ENCODE measurements around the gene RASD1. TPM values are rescaled to one million over a fixed set of nuclear protein-coding genes. Genes with fewer than 3 reads are reported as not detected.

The RASD1 gene
- total RNA-seq, 3 donors from 2014 or later (not counting 1 experiment from before 2014, with no cell fraction given), result 0.60 to 2.4 (median 1.2) TPM

DNA sequence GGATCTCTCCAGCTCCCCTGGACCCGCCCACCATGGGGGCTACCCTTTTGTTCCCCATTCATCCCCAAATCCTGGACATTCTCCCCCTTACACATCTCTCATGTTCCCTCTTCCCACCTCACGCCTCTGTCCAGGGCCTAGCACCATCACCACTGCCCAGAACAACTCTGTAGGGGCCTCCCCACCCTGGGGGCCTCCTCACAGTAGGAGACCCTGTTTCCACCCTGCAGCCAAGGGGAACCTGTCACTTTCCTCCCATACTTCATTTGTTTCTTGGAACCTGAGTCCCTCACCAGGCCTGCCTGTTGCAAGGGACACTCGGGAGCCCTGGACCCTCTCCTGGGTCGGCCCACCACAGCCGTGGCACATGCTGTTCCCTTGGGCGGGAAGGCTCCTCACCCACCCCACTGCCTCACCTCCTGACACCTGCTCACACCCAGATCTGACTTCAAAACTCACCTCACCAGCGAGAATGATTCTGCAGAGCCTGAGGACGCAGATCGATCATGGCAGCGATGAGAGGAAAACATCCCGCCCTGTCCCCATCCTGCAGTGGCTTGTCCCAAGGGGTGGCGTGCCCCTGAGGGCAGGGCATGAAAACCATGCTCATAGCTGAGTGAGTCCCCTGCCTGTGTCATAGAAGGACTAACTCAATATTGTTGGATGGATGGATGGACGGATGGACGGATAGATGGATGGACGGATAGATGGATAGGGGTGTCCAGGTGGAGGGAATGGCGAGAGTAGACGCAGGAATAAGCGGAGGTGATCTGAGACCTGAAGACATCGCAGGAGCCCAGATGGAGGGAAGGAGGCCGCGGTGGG lies 6.8 kb upstream of the RASD1 start:
- H3K36me3 Mint-ChIP-seq, result no peaks in the 10 kb centered on the region
- no peak overlapping the region for H3K4me3 Mint-ChIP-seq
- H3K9me3 Mint-ChIP-seq, result no peaks in the 10 kb centered on the region
- no peak for DNase-seq
- no peak overlapping the region for H3K27ac Mint-ChIP-seq
- no peaks in the 10 kb centered on the region for H3K4me1 Mint-ChIP-seq
- Histone ChIP-seq H3K9me3 (ENCODE audit: control insufficient read depth, insufficient read depth, low read length) (no peaks in the 10 kb centered on the region), H3K4me3 (ENCODE audit: low read length) (no peak overlapping the region), H3K27me3 (ENCODE audit: control insufficient read depth, insufficient read depth, low read length) (no peaks in the 10 kb centered on the region), H3K36me3 (ENCODE audit: control insufficient read depth, insufficient read depth, low read length) (no peaks in the 10 kb centered on the region), H3K27ac (ENCODE audit: low read length) (no peak overlapping the region), H3K4me1 (ENCODE audit: control insufficient read depth, insufficient read depth, low read length) (no peaks in the 10 kb centered on the region)
- ATAC-seq, result no peak
- intact Hi-C loops (cut with micrococcal nuclease), result no loop called here
- TF ChIP-seq, protein P1, sequence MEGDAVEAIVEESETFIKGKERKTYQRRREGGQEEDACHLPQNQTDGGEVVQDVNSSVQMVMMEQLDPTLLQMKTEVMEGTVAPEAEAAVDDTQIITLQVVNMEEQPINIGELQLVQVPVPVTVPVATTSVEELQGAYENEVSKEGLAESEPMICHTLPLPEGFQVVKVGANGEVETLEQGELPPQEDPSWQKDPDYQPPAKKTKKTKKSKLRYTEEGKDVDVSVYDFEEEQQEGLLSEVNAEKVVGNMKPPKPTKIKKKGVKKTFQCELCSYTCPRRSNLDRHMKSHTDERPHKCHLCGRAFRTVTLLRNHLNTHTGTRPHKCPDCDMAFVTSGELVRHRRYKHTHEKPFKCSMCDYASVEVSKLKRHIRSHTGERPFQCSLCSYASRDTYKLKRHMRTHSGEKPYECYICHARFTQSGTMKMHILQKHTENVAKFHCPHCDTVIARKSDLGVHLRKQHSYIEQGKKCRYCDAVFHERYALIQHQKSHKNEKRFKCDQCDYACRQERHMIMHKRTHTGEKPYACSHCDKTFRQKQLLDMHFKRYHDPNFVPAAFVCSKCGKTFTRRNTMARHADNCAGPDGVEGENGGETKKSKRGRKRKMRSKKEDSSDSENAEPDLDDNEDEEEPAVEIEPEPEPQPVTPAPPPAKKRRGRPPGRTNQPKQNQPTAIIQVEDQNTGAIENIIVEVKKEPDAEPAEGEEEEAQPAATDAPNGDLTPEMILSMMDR (IDR thresholded peaks at IDR 0.05), result no peak
- WGBS (ENCODE audit: insufficient coverage), result 93% methylated on average over 21 of the region's 21 CpGs
- peaks cover 0 to 5% of the 10 kb centered on the region in 2 donors for H3K27me3 Mint-ChIP-seq (ENCODE audit: low read depth in 2 of 2)

DNA sequence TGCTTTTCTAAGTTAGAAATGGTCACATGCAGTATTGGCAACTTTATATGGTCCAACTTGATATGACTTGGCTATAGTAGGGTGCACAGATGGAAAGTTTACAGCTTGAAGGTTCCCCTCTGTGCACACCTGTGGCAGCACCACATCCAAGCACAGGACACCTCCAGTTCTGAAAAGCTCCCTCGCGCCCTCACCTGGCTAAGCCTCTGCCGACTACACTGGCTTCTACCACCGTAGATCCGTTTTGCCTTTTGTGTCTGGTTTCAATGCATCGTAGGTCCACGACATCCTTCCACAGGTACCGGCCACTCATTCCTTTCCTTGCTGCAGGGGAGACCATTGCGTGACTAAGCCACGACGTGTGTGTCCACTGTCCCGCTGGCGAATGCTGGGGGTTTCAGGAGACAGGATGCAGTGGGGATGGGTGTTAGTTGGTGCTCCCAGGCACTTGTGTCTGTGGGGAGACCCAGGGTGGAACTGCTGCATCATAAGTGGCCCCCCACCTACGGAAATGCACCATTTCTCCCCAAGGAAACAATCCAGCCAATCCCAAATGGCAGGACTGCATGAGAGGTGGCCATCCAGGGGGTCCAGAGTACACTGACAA lies 4.9 kb upstream of the RASD1 start:
- H3K4me3 Mint-ChIP-seq, result no peak overlapping the region
- H3K27ac Mint-ChIP-seq, result no peak overlapping the region
- ATAC-seq (no peak), DNase-seq (peak in 1 of 2 donors; percentile 53)
- H3K9me3 Mint-ChIP-seq, result no peaks in the 10 kb centered on the region
- WGBS (ENCODE audit: insufficient coverage), result 81% methylated on average over 14 of the region's 14 CpGs
- Histone ChIP-seq H3K27me3 (ENCODE audit: control insufficient read depth, insufficient read depth, low read length) (no peaks in the 10 kb centered on the region), H3K4me3 (ENCODE audit: low read length) (no peak overlapping the region), H3K27ac (ENCODE audit: low read length) (no peak overlapping the region), H3K9me3 (ENCODE audit: control insufficient read depth, insufficient read depth, low read length) (no peaks in the 10 kb centered on the region), H3K36me3 (ENCODE audit: control insufficient read depth, insufficient read depth, low read length) (no peaks in the 10 kb centered on the region), H3K4me1 (ENCODE audit: control insufficient read depth, insufficient read depth, low read length) (peaks cover 6% of the 10 kb centered on the region)
- H3K36me3 Mint-ChIP-seq, result no peaks in the 10 kb centered on the region
- intact Hi-C loops (cut with micrococcal nuclease), result no loop called here
- TF ChIP-seq, protein P1 (IDR thresholded peaks at IDR 0.05), result no peak
- peaks cover 0 to 5% of the 10 kb centered on the region in 2 donors for H3K27me3 Mint-ChIP-seq (ENCODE audit: low read depth in 2 of 2)
- peaks cover 0 to 5% of the 10 kb centered on the region in 2 donors for H3K4me1 Mint-ChIP-seq

DNA sequence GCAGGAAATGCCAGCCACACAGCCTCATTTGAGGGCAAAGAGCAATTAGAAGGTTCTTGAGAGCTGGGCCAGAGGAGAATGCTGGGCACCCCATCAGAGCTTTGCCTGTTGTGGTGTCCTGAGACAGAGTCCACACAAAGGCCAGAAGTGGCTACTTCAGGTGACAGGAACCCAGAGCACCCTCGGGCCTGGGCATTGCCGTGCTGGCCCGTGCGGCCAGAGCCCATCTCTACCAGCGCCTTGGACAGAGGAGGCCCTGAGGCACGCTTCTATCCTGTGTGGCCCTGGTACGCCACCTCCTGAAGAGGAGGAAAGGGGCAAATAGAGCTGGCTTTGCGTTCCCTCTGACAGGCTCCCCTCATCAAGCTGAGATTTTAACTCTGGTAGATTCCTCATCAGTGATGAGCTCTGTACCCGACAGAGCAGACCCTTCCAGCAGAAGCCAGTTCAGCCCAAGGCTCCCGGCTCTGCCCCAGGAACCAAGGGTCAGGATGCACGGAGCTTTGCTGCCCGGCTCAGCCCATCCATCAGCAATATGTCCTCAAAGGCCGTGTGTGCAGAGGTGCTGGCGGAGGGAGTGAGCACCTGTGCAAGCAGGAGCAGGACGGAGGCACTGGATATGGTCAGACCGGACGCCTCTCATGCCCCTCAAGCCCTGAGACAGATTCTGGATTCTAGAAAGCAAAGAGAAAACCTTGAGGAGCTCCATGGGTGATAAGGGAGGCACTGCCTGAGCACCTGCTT lies 3.4 kb upstream of the RASD1 start:
- intact Hi-C loops (cut with micrococcal nuclease), result no loop called here
- Histone ChIP-seq H3K36me3 (ENCODE audit: control insufficient read depth, insufficient read depth, low read length) (no peaks in the 10 kb centered on the region), H3K4me3 (ENCODE audit: low read length) (no peak overlapping the region), H3K27me3 (ENCODE audit: control insufficient read depth, insufficient read depth, low read length) (peaks cover 6% of the 10 kb centered on the region), H3K4me1 (ENCODE audit: control insufficient read depth, insufficient read depth, low read length) (peaks cover 19% of the 10 kb centered on the region), H3K27ac (ENCODE audit: low read length) (no peak overlapping the region), H3K9me3 (ENCODE audit: control insufficient read depth, insufficient read depth, low read length) (no peaks in the 10 kb centered on the region)
- no peaks in the 10 kb centered on the region for H3K9me3 Mint-ChIP-seq
- H3K36me3 Mint-ChIP-seq, result no peaks in the 10 kb centered on the region
- H3K4me3 Mint-ChIP-seq, result no peak overlapping the region
- H3K27me3 Mint-ChIP-seq (ENCODE audit: low read depth in 2 of 2), result peaks cover 5 to 10% of the 10 kb centered on the region in 2 donors
- no peak for ATAC-seq
- TF ChIP-seq, protein P1 (IDR thresholded peaks at IDR 0.05), result no peak
- no peak overlapping the region for H3K27ac Mint-ChIP-seq
- peaks cover 6 to 16% of the 10 kb centered on the region in 2 donors for H3K4me1 Mint-ChIP-seq
- WGBS (ENCODE audit: insufficient coverage), result 89% methylated on average over 17 of the region's 17 CpGs
- no peak for DNase-seq

Measured in natural killer cell (primary cell).